Gastroesophageal sphincter (tissue), 3 donors: ENCODE results near the gene PLEKHN1.
"Not testable (repeated sequence)": the region's sequence is repeated elsewhere in the genome, so short reads cannot be mapped to it uniquely, and the experiment has no call there.

Experiments
- CTCF ChIP-seq, 4 experiments: fragments of 200-600 bp in 2 of 4; fragments of 450-650 bp in 2 of 4; sonication (generic) in 1 of 4; IDR thresholded peaks; one replicate each; pipeline ENCODE4 v1.5.1; 2017 to 2019; ENCODE audit warnings: antibody characterized with exemption in 4 of 4, mild to moderate bottlenecking in 2 of 4, moderate library complexity in 2 of 4
- POLR2A ChIP-seq, 2 donors: fragments of 450-650 bp; IDR thresholded peaks; one replicate each; pipeline ENCODE4 v1.6.1; 2017; ENCODE audit warnings: antibody characterized with exemption in 2 of 2, mild to moderate bottlenecking in 2 of 2, moderate library complexity in 1 of 2
- POLR2AphosphoS5 ChIP-seq: sonication (generic); formaldehyde crosslinking; IDR thresholded peaks from one replicate; pipeline ENCODE4 v1.6.1; 2017; ENCODE audit warnings: antibody characterized with exemption

- TF ChIP-seq CTCF (IDR thresholded peaks at IDR 0.05); POLR2AphosphoS5; POLR2A (IDR thresholded peaks at IDR 0.05): not testable (repeated sequence)
Measured at GRCh38 chr1:991275-991674, 25.0 kb downstream of the PLEKHN1 start.
